Measurements from ENCODE around the gene RPL5. TPM values are rescaled to one million over a fixed set of nuclear protein-coding genes. Genes with fewer than 3 reads are reported as not detected.

Gene RPL5
- total RNA-seq, 6 experiments from 2014 or later: 225 to 532 (median 294) TPM

GRCh38 chr1:92820551-92820950 is 11.3 kb upstream of the RPL5 start:
- no peak for TF ChIP-seq CTCF (IDR thresholded peaks at IDR 0.05)
- TF ChIP-seq POLR2A (IDR thresholded peaks at IDR 0.05): no peak
- Histone ChIP-seq H3K9me3 (no peaks in the 10 kb centered on the region), H3K27me3 (no peaks in the 10 kb centered on the region), H3K4me1 (peaks cover 0 to 9% (median 0%) of the 10 kb centered on the region in 4 donors), H3K36me3 (no peaks in the 10 kb centered on the region), H3K27ac (no peak overlapping the region), H3K4me3 (no peak overlapping the region)
- 100% methylated on average over 3 of the region's 3 CpGs for WGBS (ENCODE audit: insufficient coverage, low coverage, low lambda C conversion rate, missing lambda C conversion rate)
- intact Hi-C loops (cut with DNase I): no loop called here
- DNase-seq (no peak), ATAC-seq (no peak)

- no peaks in the 10 kb centered on the region for H3K36me3 ChIP-seq
- DNase-seq (no peak), ATAC-seq (peak; percentile 29 to 70 (median 46))
- no peaks in the 10 kb centered on the region for H3K27me3 ChIP-seq
- H3K27ac ChIP-seq: no peak overlapping the region
- intact Hi-C loops (cut with DNase I): no loop called here
- no peaks in the 10 kb centered on the region for H3K4me1 ChIP-seq
- no peak overlapping the region for H3K4me3 ChIP-seq
- H3K9me3 ChIP-seq: no peaks in the 10 kb centered on the region
- TF ChIP-seq POLR2A (IDR thresholded peaks at IDR 0.05) (no peak), CTCF (IDR thresholded peaks at IDR 0.05) (no peak)
- WGBS (ENCODE audit: insufficient coverage, low coverage, low lambda C conversion rate, missing lambda C conversion rate): 55% methylated on average over 1 of the region's 3 CpGs
These were observed 9.0 kb upstream of the RPL5 start for GRCh38 chr1:92822879-92823278.

- Histone ChIP-seq H3K4me3 (no peak overlapping the region), H3K27me3 (no peaks in the 10 kb centered on the region), H3K27ac (no peak overlapping the region), H3K4me1 (no peaks in the 10 kb centered on the region), H3K36me3 (no peaks in the 10 kb centered on the region), H3K9me3 (no peaks in the 10 kb centered on the region)
- intact Hi-C loops (cut with DNase I): no loop called here
- ATAC-seq (no peak), DNase-seq (no peak)
- 79% methylated on average over 6 of the region's 6 CpGs for WGBS (ENCODE audit: insufficient coverage, low coverage, low lambda C conversion rate, missing lambda C conversion rate)
- TF ChIP-seq POLR2A (IDR thresholded peaks at IDR 0.05) (no peak), CTCF (IDR thresholded peaks at IDR 0.05) (no peak)
These were observed 5.0 kb upstream of the RPL5 start for GRCh38 chr1:92826792-92827191.

- DNase-seq (no peak), ATAC-seq (no peak)
- TF ChIP-seq POLR2A (IDR thresholded peaks at IDR 0.05): no peak
- TF ChIP-seq CTCF (IDR thresholded peaks at IDR 0.05): no peak
- peaks cover 0 to 18% (median 8%) of the 10 kb centered on the region in 4 donors for H3K4me1 ChIP-seq
- peaks cover 0 to 29% (median 11%) of the 10 kb centered on the region in 4 donors for H3K36me3 ChIP-seq
- intact Hi-C loops (cut with DNase I): no loop called here
- 43% methylated on average over 3 of the region's 4 CpGs for WGBS (ENCODE audit: insufficient coverage, low coverage, low lambda C conversion rate, missing lambda C conversion rate)
- no peak overlapping the region for H3K27ac ChIP-seq
- H3K9me3 ChIP-seq: no peaks in the 10 kb centered on the region
- no peaks in the 10 kb centered on the region for H3K27me3 ChIP-seq
- peak overlapping the region in 1 of 3 donors; percentile 95 for H3K4me3 ChIP-seq
These were observed 475 bp upstream of the RPL5 start for GRCh38 chr1:92831368-92831761.

All from right lobe of liver (tissue), 6 donors.